Brain microvascular endothelial cell (primary cell): ENCODE measurements around the gene APOBEC3F.
"Not testable (repeated sequence)": the region's sequence is repeated elsewhere in the genome, so short reads cannot be mapped to it uniquely, and the experiment has no call there.

Source experiments
- DNase-seq: peaks from one replicate; pipeline ENCODE4 v3.0.0-alpha.2; 2020
- H3K27ac ChIP-seq: fragments of 250-450 bp; sonication (Bioruptor Pico); 2 replicates; pipeline ENCODE4 v1.5.1; 2020; ENCODE audit warnings: mild to moderate bottlenecking, moderate library complexity
- H3K27me3 ChIP-seq: fragments of 250-450 bp; sonication (Bioruptor Pico); replicated peaks from 2 replicates; pipeline ENCODE4 v1.5.1; 2020; ENCODE audit warnings: mild to moderate bottlenecking
- H3K36me3 ChIP-seq: fragments of 250-450 bp; sonication (Bioruptor Pico); replicated peaks from 2 replicates; pipeline ENCODE4 v1.5.1; 2020; ENCODE audit warnings: mild to moderate bottlenecking
- H3K4me3 ChIP-seq: 2 replicates; pipeline ENCODE4 v1.5.1; 2011; ENCODE audit warnings: low read depth, mild to moderate bottlenecking, control low read depth, low read length, moderate library complexity
- in situ Hi-C: cut with HindIII; loops from 2 replicates; pipeline ENCODE4 v1.10.0; 2017; ENCODE audit warnings: low sequenced_read_pairs, low pct_ligation_motif_present
- TF ChIP-seq, protein P1 (sequence below): IDR thresholded peaks from 2 replicates; pipeline ENCODE4 v1.5.1; 2011; ENCODE audit warnings: low read depth, mild to moderate bottlenecking, moderate library complexity, low read length, control low read depth, inconsistent platforms; ENCODE audit errors: missing control alignments

The APOBEC3F gene

GRCh38 chr22:39078329-39078728 lies 37.7 kb downstream of the APOBEC3F start:
- H3K27ac ChIP-seq: no peak overlapping the region
- no peak overlapping the region for H3K4me3 ChIP-seq
- TF ChIP-seq, protein P1, sequence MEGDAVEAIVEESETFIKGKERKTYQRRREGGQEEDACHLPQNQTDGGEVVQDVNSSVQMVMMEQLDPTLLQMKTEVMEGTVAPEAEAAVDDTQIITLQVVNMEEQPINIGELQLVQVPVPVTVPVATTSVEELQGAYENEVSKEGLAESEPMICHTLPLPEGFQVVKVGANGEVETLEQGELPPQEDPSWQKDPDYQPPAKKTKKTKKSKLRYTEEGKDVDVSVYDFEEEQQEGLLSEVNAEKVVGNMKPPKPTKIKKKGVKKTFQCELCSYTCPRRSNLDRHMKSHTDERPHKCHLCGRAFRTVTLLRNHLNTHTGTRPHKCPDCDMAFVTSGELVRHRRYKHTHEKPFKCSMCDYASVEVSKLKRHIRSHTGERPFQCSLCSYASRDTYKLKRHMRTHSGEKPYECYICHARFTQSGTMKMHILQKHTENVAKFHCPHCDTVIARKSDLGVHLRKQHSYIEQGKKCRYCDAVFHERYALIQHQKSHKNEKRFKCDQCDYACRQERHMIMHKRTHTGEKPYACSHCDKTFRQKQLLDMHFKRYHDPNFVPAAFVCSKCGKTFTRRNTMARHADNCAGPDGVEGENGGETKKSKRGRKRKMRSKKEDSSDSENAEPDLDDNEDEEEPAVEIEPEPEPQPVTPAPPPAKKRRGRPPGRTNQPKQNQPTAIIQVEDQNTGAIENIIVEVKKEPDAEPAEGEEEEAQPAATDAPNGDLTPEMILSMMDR: no peak
- DNase-seq: no peak
- in situ Hi-C loops: no loop called here
- no peaks in the 10 kb centered on the region for H3K27me3 ChIP-seq
- H3K36me3 ChIP-seq: no peaks in the 10 kb centered on the region

GRCh38 chr22:39079054-39079637 lies 38.5 kb downstream of the APOBEC3F start:
- H3K27ac ChIP-seq, H3K36me3 ChIP-seq, in situ Hi-C loops, H3K27me3 ChIP-seq, DNase-seq, H3K4me3 ChIP-seq: not testable (repeated sequence)

GRCh38 chr22:39080052-39080762 lies 39.5 kb downstream of the APOBEC3F start:
- TF ChIP-seq, protein P1: no peak
- H3K36me3 ChIP-seq: no peaks in the 10 kb centered on the region
- DNase-seq: no peak
- no peaks in the 10 kb centered on the region for H3K27me3 ChIP-seq
- H3K27ac ChIP-seq: no peak overlapping the region
- in situ Hi-C loops: no loop called here
- H3K4me3 ChIP-seq: no peak overlapping the region

DNA sequence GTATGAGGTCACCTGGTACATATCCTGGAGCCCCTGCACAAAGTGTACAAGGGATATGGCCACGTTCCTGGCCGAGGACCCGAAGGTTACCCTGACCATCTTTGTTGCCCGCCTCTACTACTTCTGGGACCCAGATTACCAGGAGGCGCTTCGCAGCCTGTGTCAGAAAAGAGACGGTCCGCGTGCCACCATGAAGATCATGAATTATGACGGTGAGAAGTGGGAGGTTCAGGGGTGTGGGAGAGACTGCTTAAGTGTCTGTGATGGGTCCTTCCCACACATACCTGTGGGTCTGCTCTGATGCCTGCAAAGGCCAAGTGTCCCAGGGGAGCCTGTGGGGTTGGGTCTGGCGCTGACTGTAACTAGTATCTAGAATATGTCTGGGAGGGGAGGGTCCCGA lies 40.4 kb downstream of the APOBEC3F start:
- TF ChIP-seq, protein P1: no peak
- in situ Hi-C loops: no loop called here
- no peak overlapping the region for H3K27ac ChIP-seq
- H3K4me3 ChIP-seq: no peak overlapping the region
- no peaks in the 10 kb centered on the region for H3K27me3 ChIP-seq
- H3K36me3 ChIP-seq: no peaks in the 10 kb centered on the region
- DNase-seq: no peak

DNA sequence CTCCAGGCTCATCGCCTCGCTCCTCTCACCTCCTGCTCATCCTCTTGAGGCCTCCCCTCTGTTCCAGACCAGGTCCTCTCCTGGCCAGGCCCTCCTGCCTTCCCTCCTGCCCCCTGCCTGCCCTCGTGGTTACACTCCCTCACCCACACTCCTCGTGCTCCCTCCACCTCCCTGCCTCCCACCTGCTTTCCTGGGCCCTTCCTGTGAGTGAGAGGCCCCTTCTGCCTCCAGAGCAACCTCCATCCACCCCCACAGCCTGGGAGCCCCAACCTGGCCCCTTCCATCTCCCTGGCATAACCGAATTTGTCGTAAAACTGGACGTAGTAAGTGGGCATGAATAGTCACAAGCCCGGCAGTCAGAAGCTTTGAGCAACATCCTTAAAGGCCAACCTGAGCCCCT lies 40.9 kb downstream of the APOBEC3F start:
- in situ Hi-C loops: no loop called here
- DNase-seq: no peak
- Histone ChIP-seq H3K36me3 (no peaks in the 10 kb centered on the region), H3K27me3 (no peaks in the 10 kb centered on the region), H3K27ac (no peak overlapping the region), H3K4me3 (no peak overlapping the region)
- TF ChIP-seq, protein P1: no peak

DNA sequence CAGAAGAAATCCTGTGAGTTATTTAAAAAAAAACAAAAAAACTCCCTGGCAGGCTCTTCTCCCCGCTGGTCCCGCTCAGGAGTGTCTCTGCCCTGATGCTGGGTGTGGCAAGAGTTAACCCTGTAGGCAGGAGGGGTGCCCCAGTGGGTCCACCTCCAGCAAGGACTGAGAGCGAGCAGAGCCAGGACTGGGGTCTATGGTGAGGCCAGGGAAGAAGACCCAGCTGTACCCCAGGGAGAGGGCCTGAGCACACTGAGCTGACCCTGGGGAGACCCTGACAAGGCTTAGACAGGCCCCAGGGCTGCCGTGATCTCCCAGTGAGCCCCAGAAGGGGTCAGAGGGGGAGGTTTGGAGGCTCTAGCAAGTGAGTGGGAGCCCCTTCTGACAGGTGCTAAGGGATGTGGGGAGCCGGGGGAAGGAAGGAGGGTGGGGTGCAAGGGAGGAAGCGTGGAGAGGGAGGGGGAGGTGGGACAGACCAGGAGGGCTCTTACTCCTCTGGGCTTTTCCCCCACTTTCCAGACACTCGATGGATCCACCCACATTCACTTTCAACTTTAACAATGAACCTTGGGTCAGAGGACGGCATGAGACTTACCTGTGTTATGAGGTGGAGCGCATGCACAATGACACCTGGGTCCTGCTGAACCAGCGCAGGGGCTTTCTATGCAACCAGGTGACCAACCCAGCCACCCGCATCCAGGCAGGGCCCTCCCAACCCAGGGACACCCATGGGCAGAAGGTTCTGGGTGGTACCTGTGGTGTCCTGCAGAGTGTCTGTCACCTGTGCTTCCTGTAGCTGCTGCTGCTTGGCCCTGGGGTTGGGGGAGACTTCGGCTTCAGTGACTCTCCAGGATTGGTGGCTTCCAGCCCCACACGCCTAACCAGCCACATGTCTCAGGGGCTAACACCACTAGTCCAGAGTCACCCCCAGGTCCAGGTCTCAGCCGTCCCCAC lies 42.8 kb downstream of the APOBEC3F start:
- no peak overlapping the region for H3K4me3 ChIP-seq
- DNase-seq: no peak
- TF ChIP-seq, protein P1: no peak
- H3K36me3 ChIP-seq: no peaks in the 10 kb centered on the region
- in situ Hi-C loops: no loop called here
- H3K27me3 ChIP-seq: no peaks in the 10 kb centered on the region
- H3K27ac ChIP-seq: no peak overlapping the region
